ENCODE results near the gene CLSTN2. TPM values are rescaled to one million over a fixed set of nuclear protein-coding genes. Genes with fewer than 3 reads are reported as not detected.

The CLSTN2 gene
- total and polyA plus RNA-seq, 2 of the 13 experiments (the other 11 are each of a cell fraction or from before 2014, with no cell fraction given), result not detected

DNA sequence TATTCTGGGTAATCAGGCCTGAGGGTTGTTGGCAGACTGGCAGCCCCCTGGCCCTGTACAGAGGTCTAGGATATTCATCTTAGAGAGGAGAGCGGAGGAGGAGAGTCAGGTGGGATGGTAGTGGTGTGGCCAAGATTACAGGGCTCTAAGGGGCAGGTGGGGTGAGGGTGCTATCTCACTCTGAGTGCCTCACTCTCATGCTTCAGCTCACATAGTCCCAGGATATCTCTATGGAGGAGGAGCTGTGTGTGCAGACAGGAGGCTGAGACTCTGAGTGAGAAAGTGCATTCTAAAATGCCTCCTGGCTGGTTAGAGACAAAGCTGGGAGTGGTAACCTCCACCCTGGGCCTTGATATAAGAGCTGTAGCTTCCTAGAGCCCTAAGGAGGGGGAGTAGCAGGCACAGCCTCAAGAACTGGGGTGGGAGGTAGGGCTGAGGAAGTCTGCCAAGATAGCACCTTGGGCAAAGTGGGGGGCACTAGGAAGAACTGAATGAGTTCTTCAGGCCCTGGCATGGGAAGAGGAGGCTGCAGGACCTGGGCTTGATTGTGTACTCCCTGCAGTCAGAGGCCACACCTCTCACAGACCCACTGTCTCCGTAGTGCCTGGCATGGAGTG lies 39.9 kb downstream of the CLSTN2 start (continued):
- TF ChIP-seq, protein P1, sequence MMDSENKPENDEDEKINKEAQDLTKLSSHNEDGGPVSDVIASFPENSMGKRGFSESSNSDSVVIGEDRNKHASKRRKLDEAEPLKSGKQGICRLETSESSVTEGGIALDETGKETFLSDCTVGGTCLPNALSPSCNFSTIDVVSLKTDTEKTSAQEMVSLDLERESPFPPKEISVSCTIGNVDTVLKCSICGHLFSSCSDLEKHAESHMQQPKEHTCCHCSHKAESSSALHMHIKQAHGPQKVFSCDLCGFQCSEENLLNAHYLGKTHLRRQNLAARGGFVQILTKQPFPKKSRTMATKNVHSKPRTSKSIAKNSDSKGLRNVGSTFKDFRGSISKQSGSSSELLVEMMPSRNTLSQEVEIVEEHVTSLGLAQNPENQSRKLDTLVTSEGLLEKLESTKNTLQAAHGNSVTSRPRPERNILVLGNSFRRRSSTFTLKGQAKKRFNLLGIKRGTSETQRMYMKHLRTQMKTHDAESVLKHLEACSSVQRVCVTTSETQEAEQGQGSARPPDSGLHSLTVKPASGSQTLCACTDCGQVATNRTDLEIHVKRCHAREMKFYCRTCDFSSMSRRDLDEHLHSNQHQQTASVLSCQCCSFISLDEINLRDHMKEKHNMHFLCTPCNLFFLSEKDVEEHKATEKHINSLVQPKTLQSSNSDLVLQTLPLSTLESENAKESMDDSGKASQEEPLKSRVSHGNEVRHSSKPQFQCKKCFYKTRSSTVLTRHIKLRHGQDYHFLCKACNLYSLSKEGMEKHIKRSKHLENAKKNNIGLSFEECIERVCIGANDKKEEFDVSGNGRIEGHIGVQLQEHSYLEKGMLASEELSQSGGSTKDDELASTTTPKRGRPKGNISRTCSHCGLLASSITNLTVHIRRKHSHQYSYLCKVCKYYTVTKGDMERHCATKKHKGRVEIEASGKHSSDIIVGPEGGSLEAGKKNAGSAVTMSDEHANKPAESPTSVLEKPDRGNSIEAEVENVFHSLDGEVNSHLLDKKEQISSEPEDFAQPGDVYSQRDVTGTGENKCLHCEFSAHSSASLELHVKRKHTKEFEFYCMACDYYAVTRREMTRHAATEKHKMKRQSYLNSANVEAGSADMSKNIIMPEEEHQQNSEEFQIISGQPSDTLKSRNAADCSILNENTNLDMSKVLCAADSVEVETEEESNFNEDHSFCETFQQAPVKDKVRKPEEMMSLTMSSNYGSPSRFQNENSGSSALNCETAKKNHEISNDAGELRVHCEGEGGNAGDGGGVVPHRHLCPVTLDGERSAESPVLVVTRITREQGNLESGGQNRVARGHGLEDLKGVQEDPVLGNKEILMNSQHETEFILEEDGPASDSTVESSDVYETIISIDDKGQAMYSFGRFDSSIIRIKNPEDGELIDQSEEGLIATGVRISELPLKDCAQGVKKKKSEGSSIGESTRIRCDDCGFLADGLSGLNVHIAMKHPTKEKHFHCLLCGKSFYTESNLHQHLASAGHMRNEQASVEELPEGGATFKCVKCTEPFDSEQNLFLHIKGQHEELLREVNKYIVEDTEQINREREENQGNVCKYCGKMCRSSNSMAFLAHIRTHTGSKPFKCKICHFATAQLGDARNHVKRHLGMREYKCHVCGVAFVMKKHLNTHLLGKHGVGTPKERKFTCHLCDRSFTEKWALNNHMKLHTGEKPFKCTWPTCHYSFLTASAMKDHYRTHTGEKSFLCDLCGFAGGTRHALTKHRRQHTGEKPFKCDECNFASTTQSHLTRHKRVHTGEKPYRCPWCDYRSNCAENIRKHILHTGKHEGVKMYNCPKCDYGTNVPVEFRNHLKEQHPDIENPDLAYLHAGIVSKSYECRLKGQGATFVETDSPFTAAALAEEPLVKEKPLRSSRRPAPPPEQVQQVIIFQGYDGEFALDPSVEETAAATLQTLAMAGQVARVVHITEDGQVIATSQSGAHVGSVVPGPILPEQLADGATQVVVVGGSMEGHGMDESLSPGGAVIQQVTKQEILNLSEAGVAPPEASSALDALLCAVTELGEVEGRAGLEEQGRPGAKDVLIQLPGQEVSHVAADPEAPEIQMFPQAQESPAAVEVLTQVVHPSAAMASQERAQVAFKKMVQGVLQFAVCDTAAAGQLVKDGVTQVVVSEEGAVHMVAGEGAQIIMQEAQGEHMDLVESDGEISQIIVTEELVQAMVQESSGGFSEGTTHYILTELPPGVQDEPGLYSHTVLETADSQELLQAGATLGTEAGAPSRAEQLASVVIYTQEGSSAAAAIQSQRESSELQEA (CRISPR knock-in tag; IDR thresholded peaks at IDR 0.05; ENCODE audit: not compliant biosample characterization), result no peak
- TF ChIP-seq ZNF3 (CRISPR knock-in tag; IDR thresholded peaks at IDR 0.05), result no peak
- TF ChIP-seq MYNN (CRISPR knock-in tag; IDR thresholded peaks at IDR 0.05; ENCODE audit: low read depth), result no peak
- TF ChIP-seq MEIS2 (CRISPR knock-in tag; IDR thresholded peaks at IDR 0.05), result no peak
- no peak for TF ChIP-seq GABPA (IDR thresholded peaks at IDR 0.05; ENCODE audit: low read depth, low read length)
- no peak for TF ChIP-seq GABPA (CRISPR knock-in tag; IDR thresholded peaks at IDR 0.05; ENCODE audit: low read depth)
- TF ChIP-seq, protein P2, sequence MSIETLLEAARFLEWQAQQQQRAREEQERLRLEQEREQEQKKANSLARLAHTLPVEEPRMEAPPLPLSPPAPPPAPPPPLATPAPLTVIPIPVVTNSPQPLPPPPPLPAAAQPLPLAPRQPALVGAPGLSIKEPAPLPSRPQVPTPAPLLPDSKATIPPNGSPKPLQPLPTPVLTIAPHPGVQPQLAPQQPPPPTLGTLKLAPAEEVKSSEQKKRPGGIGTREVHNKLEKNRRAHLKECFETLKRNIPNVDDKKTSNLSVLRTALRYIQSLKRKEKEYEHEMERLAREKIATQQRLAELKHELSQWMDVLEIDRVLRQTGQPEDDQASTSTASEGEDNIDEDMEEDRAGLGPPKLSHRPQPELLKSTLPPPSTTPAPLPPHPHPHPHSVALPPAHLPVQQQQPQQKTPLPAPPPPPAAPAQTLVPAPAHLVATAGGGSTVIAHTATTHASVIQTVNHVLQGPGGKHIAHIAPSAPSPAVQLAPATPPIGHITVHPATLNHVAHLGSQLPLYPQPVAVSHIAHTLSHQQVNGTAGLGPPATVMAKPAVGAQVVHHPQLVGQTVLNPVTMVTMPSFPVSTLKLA (IDR thresholded peaks at IDR 0.05), result no peak
- TF ChIP-seq SIX4 (CRISPR knock-in tag; IDR thresholded peaks at IDR 0.05), result no peak
- TF ChIP-seq, protein P3, sequence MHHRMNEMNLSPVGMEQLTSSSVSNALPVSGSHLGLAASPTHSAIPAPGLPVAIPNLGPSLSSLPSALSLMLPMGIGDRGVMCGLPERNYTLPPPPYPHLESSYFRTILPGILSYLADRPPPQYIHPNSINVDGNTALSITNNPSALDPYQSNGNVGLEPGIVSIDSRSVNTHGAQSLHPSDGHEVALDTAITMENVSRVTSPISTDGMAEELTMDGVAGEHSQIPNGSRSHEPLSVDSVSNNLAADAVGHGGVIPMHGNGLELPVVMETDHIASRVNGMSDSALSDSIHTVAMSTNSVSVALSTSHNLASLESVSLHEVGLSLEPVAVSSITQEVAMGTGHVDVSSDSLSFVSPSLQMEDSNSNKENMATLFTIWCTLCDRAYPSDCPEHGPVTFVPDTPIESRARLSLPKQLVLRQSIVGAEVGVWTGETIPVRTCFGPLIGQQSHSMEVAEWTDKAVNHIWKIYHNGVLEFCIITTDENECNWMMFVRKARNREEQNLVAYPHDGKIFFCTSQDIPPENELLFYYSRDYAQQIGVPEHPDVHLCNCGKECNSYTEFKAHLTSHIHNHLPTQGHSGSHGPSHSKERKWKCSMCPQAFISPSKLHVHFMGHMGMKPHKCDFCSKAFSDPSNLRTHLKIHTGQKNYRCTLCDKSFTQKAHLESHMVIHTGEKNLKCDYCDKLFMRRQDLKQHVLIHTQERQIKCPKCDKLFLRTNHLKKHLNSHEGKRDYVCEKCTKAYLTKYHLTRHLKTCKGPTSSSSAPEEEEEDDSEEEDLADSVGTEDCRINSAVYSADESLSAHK (CRISPR knock-in tag; IDR thresholded peaks at IDR 0.05; ENCODE audit: borderline replicate concordance), result no peak
